Erythroblast (primary cell): ENCODE measurements around the gene DCUN1D2.

ENCODE experiments used
- GATA1 ChIP-seq: IDR thresholded peaks from 2 replicates; pipeline ENCODE4 v1.6.1; 2011; ENCODE audit warnings: low read depth, mild to moderate bottlenecking, control low read depth, low read length, moderate library complexity
- POLR2A ChIP-seq: IDR thresholded peaks from 2 replicates; pipeline ENCODE4 v1.6.1; 2011; ENCODE audit warnings: mild to moderate bottlenecking, low read length

- no peak for TF ChIP-seq POLR2A
- TF ChIP-seq GATA1 = no peak
These were observed 37.7 kb upstream of the DCUN1D2 start for GRCh38 chr13:113528101-113528812.
